COLO668 (cell line): ENCODE results near the gene PCK1.

Source experiments
- DNase-seq: peaks from one replicate; lab custom pipeline; 2025; ENCODE audit not compliant: unreplicated experiment; lab: John Stamatoyannopoulos, UW

Gene PCK1

GRCh38 chr20:57600320-57601210 is 39.7 kb downstream of the PCK1 start:
- DNase-seq = no peak

GRCh38 chr20:57601211-57601570 is 40.3 kb downstream of the PCK1 start:
- no peak for DNase-seq

GRCh38 chr20:57601737-57602136 is 40.8 kb downstream of the PCK1 start:
- no peak for DNase-seq

- no peak for DNase-seq
Measured at GRCh38 chr20:57603120-57603519, 42.2 kb downstream of the PCK1 start.

GRCh38 chr20:57605045-57605444 is 44.1 kb downstream of the PCK1 start:
- no peak for DNase-seq

GRCh38 chr20:57605878-57606277 is 45.0 kb downstream of the PCK1 start:
- DNase-seq = no peak

GRCh38 chr20:57608516-57608915 is 47.6 kb downstream of the PCK1 start:
- DNase-seq = no peak

GRCh38 chr20:57609086-57609841 is 48.4 kb downstream of the PCK1 start:
- DNase-seq = no peak

GRCh38 chr20:57609842-57610167 is 48.9 kb downstream of the PCK1 start:
- no peak for DNase-seq

- DNase-seq = no peak
Measured at GRCh38 chr20:57610261-57610952, 49.5 kb downstream of the PCK1 start.

GRCh38 chr20:57611586-57612311 is 50.8 kb downstream of the PCK1 start:
- DNase-seq = no peak

- no peak for DNase-seq
Measured at GRCh38 chr20:57612436-57612835, 51.5 kb downstream of the PCK1 start.

GRCh38 chr20:57612916-57613315 is 52.0 kb downstream of the PCK1 start:
- DNase-seq = no peak

- no peak for DNase-seq
Measured at GRCh38 chr20:57613481-57613921, 52.6 kb downstream of the PCK1 start.

GRCh38 chr20:57614490-57615444 is 53.9 kb downstream of the PCK1 start:
- no peak for DNase-seq

GRCh38 chr20:57615445-57615811 is 54.5 kb downstream of the PCK1 start:
- DNase-seq = no peak

- no peak for DNase-seq
Measured at GRCh38 chr20:57616143-57616951, 55.4 kb downstream of the PCK1 start.

GRCh38 chr20:57617079-57617795 is 56.3 kb downstream of the PCK1 start:
- DNase-seq = no peak
